Smooth muscle cell (in vitro differentiated cells): ENCODE data around the gene ASTN1. TPM values are rescaled to one million over a fixed set of nuclear protein-coding genes. Genes with fewer than 3 reads are reported as not detected.

Source experiments
- DNase-seq: peaks from one replicate; lab custom pipeline; 2025; ENCODE audit not compliant: unreplicated experiment; lab: John Stamatoyannopoulos, UW
- H2AFZ ChIP-seq: fragments of 200-600 bp; sonication (generic); 2 replicates; pipeline ENCODE4 v1.6.0; 2016; ENCODE audit warnings: antibody characterized with exemption, low read depth, mild to moderate bottlenecking
- H3F3A ChIP-seq: fragments of 200-600 bp; sonication (generic); 2 replicates; pipeline ENCODE4 v1.6.0; 2017; ENCODE audit warnings: antibody characterized with exemption, low read depth
- H3K27ac ChIP-seq: fragments of 200-600 bp; sonication (generic); 2 replicates; pipeline ENCODE4 v1.5.1; 2016; ENCODE audit warnings: low read depth, mild to moderate bottlenecking
- H3K27me3 ChIP-seq: fragments of 200-600 bp; sonication (generic); 2 replicates; pipeline ENCODE4 v1.6.1; 2016; ENCODE audit warnings: low read depth, mild to moderate bottlenecking
- H3K36me3 ChIP-seq: fragments of 200-600 bp; sonication (generic); 2 replicates; pipeline ENCODE4 v1.5.1; 2016; ENCODE audit warnings: low read depth
- H3K4me1 ChIP-seq: fragments of 200-600 bp; sonication (generic); 2 replicates; pipeline ENCODE4 v1.5.1; 2016; ENCODE audit warnings: low read depth
- H3K4me2 ChIP-seq: fragments of 200-600 bp; sonication (generic); 2 replicates; pipeline ENCODE4 v1.6.0; 2016; ENCODE audit warnings: mild to moderate bottlenecking
- H3K4me3 ChIP-seq: fragments of 200-600 bp; sonication (generic); 2 replicates; pipeline ENCODE4 v1.5.1; 2016; ENCODE audit warnings: mild to moderate bottlenecking
- H3K79me2 ChIP-seq: fragments of 200-600 bp; sonication (generic); 2 replicates; pipeline ENCODE4 v1.6.0; 2016; ENCODE audit warnings: low read depth, mild to moderate bottlenecking
- H3K9ac ChIP-seq: fragments of 200-600 bp; sonication (generic); 2 replicates; pipeline ENCODE4 v1.6.0; 2016; ENCODE audit warnings: low read depth
- H3K9me3 ChIP-seq: fragments of 200-600 bp; sonication (generic); replicated peaks from 2 replicates; pipeline ENCODE4 v1.5.1; 2016; ENCODE audit warnings: low read depth
- H4K20me1 ChIP-seq: fragments of 200-600 bp; sonication (generic); 2 replicates; pipeline ENCODE4 v1.6.0; 2016; ENCODE audit warnings: low read depth
- CTCF ChIP-seq: fragments of 200-600 bp; sonication (generic); IDR thresholded peaks from 2 replicates; pipeline ENCODE4 v1.5.1; 2017; ENCODE audit warnings: borderline replicate concordance, mild to moderate bottlenecking, antibody characterized with exemption; ENCODE audit not compliant: insufficient read depth, poor library complexity, severe bottlenecking
- WGBS: methylation state at CpG from one replicate; pipeline ENCODE4 v1.1.7; 2016; ENCODE audit warnings: low lambda C conversion rate; 5-methylcytosine and 5-hydroxymethylcytosine counted together
- polyA plus RNA-seq: library from polyadenylated mRNA; unstranded; fragments of >200 nt; fragmentation: Nextera tagmentation; extraction: Ambion mirVana; gene quantifications from 2 replicates; pipeline ENCODE4 v1.2.1, GENCODE V29; 2016
- total RNA-seq: library from RNA; depleted of rRNA; stranded (reverse); fragments of >200 nt; gene quantifications from 2 replicates; pipeline ENCODE4 v1.2.3, GENCODE V29; 2014

The ASTN1 gene
- total and polyA plus RNA-seq, 2 experiments from 2014 or later: 0.04 TPM; not detected in 1

GRCh38 chr1:177190308-177190970 lies 25.9 kb upstream of the ASTN1 start:
- Histone ChIP-seq H3K27ac (no peak overlapping the region), H3K9me3 (no peaks in the 10 kb centered on the region), H2AFZ (no peak overlapping the region), H3K4me1 (no peaks in the 10 kb centered on the region), H3K36me3 (no peaks in the 10 kb centered on the region), H3K79me2 (no peaks in the 10 kb centered on the region), H4K20me1 (no peaks in the 10 kb centered on the region), H3K4me3 (no peak overlapping the region), H3K27me3 (peaks cover 29% of the 10 kb centered on the region), H3F3A (no peaks in the 10 kb centered on the region), H3K4me2 (no peak overlapping the region), H3K9ac (no peak overlapping the region)
- no peak for DNase-seq
- WGBS: 82% methylated on average over 3 of the region's 3 CpGs
- TF ChIP-seq CTCF: no peak

- Histone ChIP-seq H3K27me3 (peaks cover 25% of the 10 kb centered on the region), H4K20me1 (no peaks in the 10 kb centered on the region), H3K9ac (no peak overlapping the region), H3K4me1 (no peaks in the 10 kb centered on the region), H2AFZ (no peak overlapping the region), H3K4me2 (no peak overlapping the region), H3K79me2 (no peaks in the 10 kb centered on the region), H3K36me3 (no peaks in the 10 kb centered on the region), H3K9me3 (no peaks in the 10 kb centered on the region), H3K4me3 (no peak overlapping the region), H3F3A (no peaks in the 10 kb centered on the region), H3K27ac (no peak overlapping the region)
- DNase-seq: no peak
- TF ChIP-seq CTCF: no peak
- WGBS: 94% methylated on average over 2 of the region's 2 CpGs
Observed at GRCh38 chr1:177186639-177187038, 22.1 kb upstream of the ASTN1 start.

GRCh38 chr1:177185209-177185608 lies 20.7 kb upstream of the ASTN1 start:
- DNase-seq: no peak
- peak; percentile 46 for TF ChIP-seq CTCF
- WGBS: 68% methylated on average over 5 of the region's 5 CpGs

GRCh38 chr1:177183836-177184235 lies 19.3 kb upstream of the ASTN1 start:
- DNase-seq: no peak
- no peak overlapping the region for H3K4me2 ChIP-seq
- peaks cover 53% of the 10 kb centered on the region for H3K27me3 ChIP-seq
- peaks cover 5% of the 10 kb centered on the region for H3K4me1 ChIP-seq
- no peaks in the 10 kb centered on the region for H3F3A ChIP-seq
- H2AFZ ChIP-seq: no peak overlapping the region
- no peak overlapping the region for H3K9ac ChIP-seq
- no peaks in the 10 kb centered on the region for H3K9me3 ChIP-seq
- H3K79me2 ChIP-seq: no peaks in the 10 kb centered on the region
- 88% methylated on average over 2 of the region's 2 CpGs for WGBS
- no peaks in the 10 kb centered on the region for H3K36me3 ChIP-seq
- TF ChIP-seq CTCF: no peak
- H3K27ac ChIP-seq: no peak overlapping the region
- H3K4me3 ChIP-seq: no peak overlapping the region
- no peaks in the 10 kb centered on the region for H4K20me1 ChIP-seq

More at GRCh38 chr1:177185209-177185608, 20.7 kb upstream of the ASTN1 start:
- peaks cover 40% of the 10 kb centered on the region for H3K27me3 ChIP-seq
- no peaks in the 10 kb centered on the region for H3K9me3 ChIP-seq
- no peaks in the 10 kb centered on the region for H3F3A ChIP-seq
- H2AFZ ChIP-seq: no peak overlapping the region
- no peak overlapping the region for H3K27ac ChIP-seq
- peaks cover 5% of the 10 kb centered on the region for H3K4me1 ChIP-seq
- no peaks in the 10 kb centered on the region for H3K36me3 ChIP-seq
- no peaks in the 10 kb centered on the region for H4K20me1 ChIP-seq
- H3K4me2 ChIP-seq: no peak overlapping the region
- no peak overlapping the region for H3K9ac ChIP-seq
- no peaks in the 10 kb centered on the region for H3K79me2 ChIP-seq
- no peak overlapping the region for H3K4me3 ChIP-seq
